Iris pigment epithelial cell (primary cell): Measurements from ENCODE around the gene ISY1.
"Not testable (repeated sequence)": the region's sequence is repeated elsewhere in the genome, so short reads cannot be mapped to it uniquely, and the experiment has no call there.

Experiments used
- DNase-seq: peaks from one replicate; pipeline ENCODE4 v3.0.0-alpha.2; 2011; ENCODE audit warnings: low read depth

The ISY1 gene

DNA sequence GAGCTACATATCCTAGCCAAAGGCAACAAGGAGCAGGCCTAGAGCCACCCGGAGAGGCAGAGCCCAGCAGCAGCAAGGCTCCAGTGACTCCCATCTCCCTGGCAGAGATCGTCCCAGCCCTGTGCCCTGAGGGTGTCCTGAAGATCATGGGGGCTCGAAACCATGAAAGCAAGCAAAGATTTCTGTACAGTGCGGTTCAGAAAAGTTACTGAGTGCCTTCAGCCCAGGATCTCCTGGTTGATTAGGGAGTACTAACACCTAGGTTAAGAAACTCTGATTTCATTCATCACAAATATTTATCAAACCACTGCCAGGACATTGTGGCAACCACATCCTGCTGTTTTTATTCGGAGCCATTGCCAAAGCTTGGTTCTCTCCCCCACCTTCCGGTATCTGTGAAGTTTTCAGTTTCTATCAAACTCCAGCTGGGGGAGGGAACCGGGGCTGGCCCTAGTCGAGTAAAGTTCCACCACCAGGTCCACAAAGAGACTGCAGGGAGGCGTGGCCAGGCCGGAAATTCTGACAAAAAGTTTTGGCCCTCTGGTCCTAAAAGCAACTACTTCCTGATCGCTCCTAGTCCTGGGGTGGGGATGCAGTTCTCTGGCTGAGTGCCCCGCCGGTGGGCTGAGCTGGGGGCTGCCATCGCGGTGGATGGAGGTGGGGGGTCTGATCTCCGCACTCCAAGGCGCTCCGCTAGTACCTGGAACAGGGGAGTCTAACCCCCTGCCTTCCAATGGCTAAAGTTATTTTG, 40.4 kb downstream of the ISY1 start:
- peak; percentile 94 for DNase-seq

DNA sequence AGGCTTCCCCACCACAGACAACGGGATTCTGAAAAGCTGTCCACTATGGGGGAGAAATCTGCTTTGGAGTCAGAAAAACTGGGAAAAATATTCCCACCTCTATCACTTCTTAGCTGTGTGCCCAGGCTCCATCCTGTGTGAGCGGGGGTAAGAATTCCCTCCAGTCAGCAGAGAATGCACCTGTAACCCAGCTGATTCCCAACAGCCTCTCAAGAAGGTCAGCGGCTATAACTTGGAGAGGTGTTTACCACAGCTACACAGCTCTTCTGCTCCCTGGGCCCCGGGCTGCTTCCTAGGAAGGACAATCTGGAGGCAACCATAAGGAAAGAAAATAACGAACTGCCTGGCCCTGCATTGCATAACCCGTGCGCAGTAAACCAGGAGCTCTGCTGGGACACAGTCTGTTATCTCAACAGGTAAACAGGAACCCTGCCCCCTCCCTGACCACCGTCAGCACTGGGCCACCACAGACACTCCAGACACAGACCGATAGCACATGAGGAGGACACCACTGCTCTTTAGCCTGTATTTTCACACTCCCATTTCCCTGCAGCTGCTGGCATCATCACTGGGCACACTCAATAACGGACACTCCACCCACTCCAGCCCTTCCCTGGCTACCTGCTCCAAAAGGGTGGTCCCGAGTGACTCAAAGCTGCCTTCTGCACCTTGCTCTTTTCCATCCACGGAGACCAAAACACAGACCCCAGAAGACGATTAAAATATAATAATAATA, 41.3 kb downstream of the ISY1 start:
- DNase-seq, result no peak

DNA sequence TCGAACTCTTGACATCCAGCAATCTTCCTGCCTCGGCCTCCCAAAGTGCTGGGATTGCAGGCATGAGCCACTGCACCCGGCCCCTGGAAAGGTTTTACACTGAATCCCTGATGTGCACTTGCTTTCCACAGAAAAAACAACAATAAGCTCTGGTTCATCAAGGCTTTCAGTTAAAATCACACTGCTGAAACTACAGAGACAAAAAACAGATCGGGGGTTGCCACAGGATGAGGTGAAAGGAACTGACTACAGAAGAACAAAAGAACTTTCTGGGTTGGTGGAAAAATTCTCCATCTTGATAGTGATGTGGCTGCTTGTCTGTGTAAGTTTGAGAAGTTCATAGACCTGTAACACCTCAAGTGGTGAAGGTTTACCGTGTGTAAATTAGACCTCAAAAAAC, 42.1 kb downstream of the ISY1 start:
- no peak for DNase-seq

DNA sequence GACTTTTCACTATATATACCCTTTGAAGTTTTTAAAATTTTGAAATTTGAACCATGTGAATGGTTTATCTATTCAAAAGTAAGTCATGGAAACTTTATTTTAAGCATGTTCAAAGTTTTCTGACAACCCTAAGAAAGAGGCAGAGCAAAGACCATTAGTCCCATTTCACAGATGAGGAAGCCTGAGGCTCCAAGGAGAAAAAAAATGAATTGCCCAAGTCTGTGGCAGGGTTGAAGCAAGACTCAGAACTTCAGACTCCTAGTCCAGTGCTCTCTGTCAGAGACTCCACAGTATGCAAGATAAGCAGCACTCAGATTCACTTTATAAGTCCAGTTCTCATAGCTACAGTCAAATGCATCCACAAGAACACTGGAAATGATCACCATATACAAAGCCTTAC, 43.7 kb downstream of the ISY1 start:
- no peak for DNase-seq

DNA sequence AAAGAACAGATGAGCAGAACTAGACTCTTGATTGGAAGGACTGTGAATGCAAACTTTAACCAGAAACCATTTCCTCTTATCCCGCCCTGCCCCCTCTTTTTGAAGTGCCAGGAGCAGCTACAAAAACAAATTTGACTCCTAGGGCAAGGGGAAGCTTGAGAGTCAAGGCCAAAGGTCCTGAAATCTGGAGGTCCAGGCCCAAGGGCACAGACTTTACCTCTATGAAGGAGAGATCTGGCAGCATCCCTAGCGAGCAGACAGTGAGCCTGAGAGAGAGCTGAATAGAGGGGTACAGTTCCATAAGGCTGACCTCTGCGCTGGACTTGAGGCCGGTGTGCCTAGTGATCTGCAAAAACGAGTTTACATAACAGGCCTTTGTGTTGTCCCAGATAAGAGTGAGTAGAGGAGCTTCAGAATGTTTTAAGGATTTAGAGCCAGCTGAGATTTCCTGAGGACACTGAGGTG, 44.3 kb downstream of the ISY1 start:
- no peak for DNase-seq

DNA sequence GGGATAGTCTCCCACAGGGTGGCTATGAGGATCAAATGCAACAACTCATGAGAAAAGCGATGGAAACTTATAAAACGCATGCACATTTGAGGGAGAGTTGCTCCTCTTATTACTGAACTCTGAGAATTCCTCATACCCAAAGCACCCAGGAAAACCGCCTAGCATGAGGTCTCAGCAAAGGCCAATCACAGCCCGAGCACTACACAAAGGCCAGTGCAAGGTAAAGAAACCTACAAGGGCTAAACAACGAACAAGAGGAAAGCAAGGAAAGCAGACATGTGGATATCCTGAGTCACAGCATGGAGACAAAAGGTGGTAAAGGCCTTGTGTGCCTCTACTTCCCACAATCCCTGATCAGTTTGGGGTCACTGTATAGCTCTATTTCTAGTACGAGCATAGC, 46.4 kb downstream of the ISY1 start:
- DNase-seq, result no peak

DNA sequence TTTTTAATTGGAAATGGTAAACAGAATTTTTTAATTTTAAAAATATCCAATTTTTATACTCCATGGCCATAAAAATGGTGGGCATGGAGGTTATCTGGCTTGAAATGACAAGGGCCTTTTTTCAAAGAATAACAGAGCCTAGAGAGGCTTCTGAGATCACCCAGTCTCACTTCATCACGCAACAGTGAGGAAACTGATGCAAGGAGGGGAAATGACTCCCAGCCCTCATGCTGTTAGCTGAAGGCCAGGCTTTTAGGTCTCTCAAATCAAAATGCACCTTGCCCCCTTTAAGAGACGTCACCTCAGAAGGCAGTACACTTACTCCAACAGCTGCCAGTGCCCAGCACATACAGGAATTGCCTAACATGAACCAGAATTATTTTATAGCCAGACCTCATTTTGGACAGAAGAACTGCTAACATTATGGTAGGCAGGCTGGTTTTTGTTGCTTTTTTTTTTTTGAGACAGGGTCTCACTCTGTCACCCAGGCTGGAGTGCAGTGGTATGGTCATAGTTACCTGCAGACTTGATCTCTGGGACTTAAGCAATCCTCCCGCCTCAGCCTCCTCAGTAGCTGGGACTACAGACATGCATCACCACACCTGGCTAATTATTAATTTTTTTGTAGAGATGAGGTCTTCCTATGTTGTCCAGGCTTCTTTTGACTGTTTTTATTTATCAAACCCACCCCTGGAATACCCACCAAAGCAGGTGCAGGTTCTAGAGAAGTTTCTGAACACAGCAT, 48.4 kb downstream of the ISY1 start:
- DNase-seq, result no peak

DNA sequence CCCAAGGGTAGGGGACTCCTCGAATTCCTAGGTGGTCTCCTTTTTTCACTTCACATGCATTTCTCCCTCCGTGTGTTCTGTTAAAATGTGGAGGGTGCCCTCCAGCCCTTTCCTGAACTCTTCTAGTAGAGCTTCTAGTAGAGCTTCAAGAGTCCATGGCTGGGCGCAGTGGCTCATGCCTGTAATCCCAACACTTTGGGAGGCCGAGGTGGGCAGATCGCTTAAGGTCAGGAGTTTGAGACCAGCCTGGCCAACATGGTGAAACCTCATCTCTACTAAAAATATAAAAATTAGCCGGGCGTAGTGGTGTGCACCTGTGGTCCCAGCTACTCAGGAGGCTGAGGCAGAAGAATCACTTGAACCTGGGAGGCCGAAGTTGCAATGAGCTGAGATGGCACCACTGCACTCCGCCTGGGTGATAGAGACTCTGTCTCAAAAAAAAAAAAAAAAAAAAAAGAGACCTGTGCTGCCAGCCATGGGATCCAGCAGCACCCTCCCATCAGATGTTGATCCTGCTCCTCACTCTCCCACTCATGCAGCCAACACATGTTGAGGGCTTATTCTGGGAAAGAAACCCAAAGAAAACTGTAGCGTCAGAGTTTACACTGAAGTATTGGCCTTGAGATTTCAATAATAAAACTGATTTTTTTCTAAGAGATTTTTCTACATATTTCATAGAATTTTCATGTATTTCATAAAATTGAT, 49.6 kb downstream of the ISY1 start:
- not testable (repeated sequence) for DNase-seq

DNA sequence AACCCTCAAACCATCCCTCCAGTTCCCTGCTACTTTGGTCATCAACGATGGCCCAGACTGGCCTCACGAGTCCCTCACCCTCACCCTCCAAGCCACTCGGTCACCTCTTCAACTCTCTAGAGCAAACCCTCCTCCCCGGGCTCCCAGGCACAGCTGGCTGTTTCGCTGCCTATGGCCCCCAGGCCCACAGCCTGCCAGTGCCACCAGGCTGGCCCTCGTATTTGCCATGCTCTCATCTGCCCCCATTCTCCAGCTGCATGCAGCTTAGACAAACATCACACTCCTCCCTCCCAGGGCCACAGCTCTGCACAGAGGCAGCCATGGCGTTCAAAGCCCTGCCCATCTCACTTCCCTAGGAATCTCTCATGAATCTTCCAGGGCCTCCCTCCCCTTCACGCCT, 53.1 kb downstream of the ISY1 start:
- no peak for DNase-seq

DNA sequence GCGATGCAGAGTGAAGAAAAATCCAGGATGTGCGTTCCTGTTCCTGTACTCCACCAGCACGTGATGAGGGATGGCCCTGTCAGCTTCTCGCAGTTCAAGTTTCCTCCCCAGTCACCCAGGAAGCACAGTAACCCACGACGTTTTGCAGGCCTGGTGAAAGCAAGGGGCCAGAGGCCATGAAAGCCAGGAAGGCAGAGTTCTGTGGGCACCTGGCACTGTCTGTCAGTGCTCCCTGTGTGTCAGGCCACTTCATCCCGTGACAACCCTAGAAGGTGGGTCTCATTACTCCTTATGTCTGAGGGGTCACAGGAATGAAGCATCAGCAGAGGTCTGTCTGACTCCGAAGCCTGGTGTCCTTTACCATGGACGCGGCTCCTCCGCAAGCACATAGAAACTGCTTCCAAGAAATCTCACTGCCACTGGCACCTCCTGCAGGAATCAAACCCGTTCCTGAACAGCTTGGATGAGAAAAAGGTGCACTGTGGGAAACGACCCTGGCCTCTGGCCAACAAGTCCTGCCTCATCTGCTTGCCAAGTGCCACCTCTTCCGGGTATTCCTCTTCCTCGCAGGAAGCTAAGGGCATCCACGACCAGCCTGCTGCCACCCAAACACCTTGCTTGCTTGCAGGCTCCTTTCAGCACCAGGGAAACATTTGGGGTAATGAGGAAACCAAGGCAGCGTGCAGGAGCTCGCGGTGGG, 53.8 kb downstream of the ISY1 start:
- no peak for DNase-seq

DNA sequence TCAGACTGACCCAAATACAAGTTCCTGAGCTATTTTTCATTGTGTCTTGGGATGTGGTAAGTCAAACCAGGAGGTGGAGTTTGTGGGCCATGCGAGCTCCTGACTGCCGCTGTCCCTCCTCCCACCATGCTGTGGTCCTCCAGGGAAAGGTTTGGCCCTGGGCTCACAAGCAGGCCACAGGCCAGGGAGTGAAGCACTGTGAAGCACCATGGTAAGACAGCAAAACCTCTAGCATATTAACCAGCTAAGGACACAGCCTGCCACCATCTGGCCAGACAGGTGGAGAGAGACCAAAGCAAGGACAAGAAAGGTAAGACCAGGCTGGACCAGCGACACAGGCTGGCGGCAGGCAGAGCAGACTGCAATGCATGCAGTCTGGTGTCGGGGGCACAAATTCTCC, 54.5 kb downstream of the ISY1 start:
- DNase-seq, result no peak

DNA sequence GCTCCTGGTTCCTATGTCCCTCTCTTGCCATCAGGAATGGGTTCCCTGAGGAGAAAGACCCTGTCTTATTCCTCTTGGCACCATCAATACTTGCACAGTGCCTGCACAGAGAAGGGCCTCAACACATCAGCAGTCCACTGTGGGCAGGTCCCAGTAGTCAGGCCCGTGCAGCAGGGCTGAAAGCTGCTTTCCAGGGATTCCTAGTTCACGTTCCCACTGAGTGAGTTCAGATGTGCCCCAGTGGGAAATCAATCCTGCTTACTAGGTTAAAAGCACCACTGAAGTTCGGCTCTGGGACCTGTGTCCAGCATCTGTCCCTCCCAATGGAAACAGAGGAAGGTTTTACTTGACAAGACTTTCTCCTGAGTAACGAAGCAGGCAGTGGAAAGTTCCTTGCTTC, 55.0 kb downstream of the ISY1 start:
- no peak for DNase-seq

DNA sequence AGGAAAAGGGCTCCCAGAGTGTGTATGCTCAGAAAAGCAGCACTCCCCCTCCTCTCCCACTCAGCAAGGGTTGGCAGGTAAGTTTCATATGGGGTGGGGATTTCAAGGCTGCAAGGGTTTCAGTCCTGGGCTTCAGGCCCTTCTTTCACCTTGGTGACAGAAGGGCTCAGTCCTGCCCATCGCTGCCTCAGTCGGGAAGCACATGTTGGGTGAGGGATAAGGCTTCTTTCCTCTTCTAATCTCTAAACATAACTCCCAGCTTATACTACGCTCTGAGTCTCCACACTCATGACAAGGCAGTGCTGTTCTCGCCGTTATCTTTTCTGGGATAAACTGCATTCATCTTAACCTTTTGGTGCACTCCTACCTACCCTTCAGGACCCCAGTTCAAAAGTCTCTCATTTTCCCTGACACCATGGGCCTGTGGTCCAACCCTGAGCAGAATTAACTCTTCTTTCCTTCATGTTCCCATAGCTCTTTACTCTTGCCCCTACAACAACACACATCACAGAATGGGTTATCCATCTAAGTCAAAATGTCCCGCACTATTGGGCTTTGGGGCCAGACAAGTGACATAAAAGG, 56.3 kb downstream of the ISY1 start:
- DNase-seq, result no peak

DNA sequence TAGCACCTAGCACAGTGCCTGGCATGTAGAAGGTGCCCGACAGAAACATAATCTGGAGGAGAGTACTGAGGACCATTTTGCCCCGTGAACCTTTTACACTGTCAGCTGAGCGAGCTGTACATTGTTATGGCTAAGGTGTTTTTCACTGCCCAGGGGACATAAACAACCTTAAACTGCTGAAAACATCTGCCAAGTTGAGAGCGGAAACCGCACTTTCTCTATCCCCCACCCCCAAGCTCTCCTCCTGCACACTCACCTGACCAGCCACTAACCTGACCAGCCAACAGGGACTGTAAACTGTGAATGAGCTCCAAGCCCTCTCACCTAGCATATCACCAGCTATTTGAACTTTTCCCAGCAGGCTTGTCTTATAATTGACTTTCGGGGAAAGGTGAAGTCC, 56.8 kb downstream of the ISY1 start:
- DNase-seq, result no peak

DNA sequence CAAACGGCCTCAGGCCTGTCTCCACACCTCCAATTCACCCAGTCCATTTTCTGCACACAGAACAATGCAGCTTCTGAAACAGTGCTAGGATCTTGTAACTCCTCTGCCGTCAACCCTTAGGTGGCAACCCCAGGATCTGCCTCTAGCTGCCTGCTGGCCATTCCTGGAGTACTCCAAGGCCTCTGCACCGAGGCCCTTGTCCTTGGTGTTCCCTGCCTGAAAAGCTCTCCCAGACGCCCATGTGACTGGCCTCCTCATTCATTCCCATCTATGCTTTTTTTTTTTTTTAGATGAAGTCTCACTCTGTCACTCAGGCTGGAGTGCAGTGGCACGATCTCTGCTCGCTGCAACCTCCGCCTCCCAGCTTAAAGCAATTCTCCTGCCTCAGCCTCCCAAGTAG, 57.6 kb downstream of the ISY1 start:
- no peak for DNase-seq

DNA sequence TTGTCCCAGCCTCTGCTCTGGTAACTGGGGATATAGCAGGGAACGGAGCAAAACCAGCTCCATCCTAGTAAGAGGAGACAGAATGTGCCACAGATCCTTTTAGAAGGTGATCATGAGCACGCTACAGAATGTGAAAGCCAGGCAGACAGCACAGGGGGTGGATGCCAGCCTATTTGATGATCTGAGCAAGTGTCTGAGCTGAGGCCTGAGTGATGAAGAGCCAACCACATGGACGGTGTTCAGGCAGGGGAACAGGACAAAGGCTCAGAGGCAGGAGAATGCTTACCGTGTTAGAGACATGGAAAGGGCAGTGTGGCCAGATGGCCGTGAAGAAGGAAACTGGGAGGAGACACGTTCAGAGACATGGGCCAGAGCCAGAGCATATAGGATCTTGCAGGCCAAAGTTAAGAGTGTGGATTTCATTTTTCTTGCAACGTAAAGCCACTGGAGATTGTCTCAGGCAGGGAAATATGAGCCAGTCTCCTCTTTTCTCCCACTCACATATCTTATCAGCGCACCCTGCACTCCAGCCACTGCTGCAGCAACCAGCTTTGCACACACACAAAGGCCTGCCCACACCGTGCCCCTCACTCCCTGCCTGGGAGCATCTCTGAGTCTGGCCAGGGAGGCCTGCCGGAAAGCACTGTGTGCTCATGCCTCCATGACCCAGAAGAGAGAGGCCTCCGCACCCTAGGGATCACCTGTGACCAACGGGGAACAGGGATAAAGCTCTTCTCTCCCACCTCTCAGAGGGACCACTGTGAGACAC, 59.3 kb downstream of the ISY1 start:
- no peak for DNase-seq

DNA sequence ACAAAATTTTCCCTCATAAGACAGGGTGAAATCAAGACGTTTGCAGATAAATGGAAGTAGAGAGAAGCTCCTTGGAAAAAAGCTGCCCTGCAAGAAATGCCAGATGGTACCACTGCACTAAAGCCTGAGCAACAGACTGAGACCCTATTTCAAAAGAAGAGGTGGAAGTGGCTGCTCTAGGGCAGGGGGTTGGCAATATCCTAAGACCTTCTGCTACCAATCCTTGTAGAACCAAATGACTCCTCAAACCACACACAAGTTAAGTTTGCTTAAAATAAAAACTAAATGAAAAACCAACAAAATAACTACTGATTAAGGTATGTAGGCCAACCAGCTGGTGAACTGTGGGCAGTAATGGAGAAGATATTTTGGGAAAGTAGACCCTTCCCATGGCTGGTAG, 60.6 kb downstream of the ISY1 start:
- DNase-seq, result no peak

DNA sequence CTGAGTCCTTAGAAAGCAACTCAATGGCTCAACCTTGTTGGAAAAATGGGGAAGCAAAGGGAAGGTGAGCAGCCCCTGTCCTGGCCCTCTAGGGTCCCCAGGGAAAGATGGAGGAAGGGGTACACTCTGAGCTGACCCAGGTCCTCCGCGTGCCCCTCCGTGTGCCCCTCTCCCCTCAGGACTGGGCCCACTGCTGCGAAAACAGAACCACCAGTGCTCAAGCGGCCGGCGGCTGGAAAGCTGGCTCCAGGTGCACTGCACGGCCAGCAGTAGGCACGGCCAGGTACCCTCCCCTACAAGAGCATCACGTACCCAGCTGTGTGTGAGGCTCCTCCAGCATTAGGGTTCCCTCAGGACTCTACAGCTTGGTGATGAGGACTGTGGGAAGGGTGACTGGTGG, 65.6 kb downstream of the ISY1 start:
- no peak for DNase-seq

DNA sequence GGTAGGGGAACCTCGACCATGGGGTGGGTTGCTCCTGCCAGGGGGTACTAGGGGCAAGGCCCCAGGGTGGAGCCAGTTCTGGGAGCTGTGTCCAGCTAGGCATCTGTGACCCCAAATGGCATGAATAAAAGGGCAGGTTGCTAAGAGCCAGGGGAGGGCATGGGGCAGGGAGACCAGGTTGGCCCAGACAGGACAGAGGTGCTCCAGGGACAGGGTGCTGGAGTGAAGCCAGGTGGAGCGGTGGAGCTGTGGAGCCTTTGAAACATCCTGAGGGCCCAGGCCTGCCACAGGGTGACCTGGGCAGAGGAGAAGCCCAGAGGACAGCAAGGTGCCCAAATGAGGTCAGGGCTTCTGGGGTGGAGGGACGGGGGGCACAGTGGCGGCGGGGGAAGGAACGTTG, 72.6 kb downstream of the ISY1 start:
- DNase-seq, result not testable (repeated sequence)

DNA sequence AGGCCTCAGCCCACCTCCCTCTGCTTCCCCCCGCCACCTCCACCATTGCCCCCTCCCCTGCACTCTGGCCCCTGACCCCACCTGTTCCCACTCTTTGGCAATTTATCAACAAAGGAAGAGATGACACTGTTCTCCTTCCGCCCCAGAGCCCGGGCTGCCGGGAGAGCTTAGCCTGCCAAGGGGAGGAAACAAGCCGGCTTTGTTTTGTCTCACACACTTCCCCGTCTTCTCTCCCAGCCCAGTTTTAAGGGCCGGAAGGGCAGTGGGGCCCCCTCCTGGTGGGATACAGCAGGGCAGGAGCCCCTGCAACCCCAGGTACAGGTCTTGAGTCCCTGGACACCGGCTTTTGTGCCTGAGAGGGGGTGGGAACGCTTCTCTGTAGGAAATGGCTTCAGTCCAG, 73.0 kb downstream of the ISY1 start:
- peak; percentile 55 for DNase-seq
